ENCODE results near the gene OPN1LW.

OPN1LW gene

DNA sequence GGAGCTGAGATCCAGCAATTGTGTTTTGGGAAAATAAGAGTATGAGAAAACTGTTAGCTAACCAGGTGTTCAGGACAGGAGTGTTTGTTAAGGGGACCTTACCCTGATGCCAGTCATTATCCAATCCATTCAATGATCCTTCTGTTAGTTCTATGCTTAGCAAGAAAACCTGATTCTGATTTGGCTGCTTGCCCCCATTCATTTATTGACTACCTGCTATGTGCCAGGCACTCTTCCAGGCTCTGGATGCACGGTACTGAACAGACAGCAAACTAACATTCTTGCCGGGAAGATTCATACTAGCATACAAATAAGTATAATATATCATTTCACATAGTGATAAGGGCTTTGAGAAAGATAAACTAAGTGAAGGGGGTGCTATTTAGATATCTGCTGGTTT is 45.5 kb upstream of the OPN1LW start:
- no peak for DNase-seq
- no peak overlapping the region for H3K27ac ChIP-seq
- H3K27me3 ChIP-seq: no peaks in the 10 kb centered on the region
- TF ChIP-seq, protein P1, sequence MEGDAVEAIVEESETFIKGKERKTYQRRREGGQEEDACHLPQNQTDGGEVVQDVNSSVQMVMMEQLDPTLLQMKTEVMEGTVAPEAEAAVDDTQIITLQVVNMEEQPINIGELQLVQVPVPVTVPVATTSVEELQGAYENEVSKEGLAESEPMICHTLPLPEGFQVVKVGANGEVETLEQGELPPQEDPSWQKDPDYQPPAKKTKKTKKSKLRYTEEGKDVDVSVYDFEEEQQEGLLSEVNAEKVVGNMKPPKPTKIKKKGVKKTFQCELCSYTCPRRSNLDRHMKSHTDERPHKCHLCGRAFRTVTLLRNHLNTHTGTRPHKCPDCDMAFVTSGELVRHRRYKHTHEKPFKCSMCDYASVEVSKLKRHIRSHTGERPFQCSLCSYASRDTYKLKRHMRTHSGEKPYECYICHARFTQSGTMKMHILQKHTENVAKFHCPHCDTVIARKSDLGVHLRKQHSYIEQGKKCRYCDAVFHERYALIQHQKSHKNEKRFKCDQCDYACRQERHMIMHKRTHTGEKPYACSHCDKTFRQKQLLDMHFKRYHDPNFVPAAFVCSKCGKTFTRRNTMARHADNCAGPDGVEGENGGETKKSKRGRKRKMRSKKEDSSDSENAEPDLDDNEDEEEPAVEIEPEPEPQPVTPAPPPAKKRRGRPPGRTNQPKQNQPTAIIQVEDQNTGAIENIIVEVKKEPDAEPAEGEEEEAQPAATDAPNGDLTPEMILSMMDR (IDR thresholded peaks at IDR 0.05): no peak
- intact Hi-C loops (cut with DNase I; ENCODE audit: low total_unique reads): loop anchor here (5.0 kb wide), 1 partner anchor 81 kb away; the partner anchor contains the start of gene IRAK1
- H3K9me3 ChIP-seq: no peaks in the 10 kb centered on the region
- H3K4me1 ChIP-seq: peaks cover 0 to 26% (median 7%) of the 10 kb centered on the region in 4 donors
- H3K4me3 ChIP-seq: no peak overlapping the region
- H3K36me3 ChIP-seq: no peaks in the 10 kb centered on the region

DNA sequence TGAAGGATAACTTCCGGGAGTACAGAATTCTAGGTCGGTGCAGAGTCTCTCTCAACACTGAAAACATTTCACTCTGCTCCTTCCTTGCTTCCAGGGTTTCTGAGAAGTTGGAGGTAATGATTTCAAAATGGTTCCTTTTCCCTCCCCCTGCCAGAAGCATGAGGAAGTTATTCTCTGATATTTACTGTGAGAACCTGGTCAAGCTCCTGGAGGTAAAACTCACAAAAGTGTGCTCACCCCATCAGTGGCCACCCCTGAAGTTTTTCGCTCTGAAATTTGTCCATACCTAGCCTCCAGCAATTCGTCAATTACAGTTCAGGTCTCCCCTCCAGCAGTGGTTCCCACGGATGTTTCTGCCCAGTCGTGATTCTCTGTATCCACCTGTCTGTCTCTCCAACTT is 30.3 kb upstream of the OPN1LW start:
- Histone ChIP-seq H3K27me3 (no peaks in the 10 kb centered on the region), H3K36me3 (no peaks in the 10 kb centered on the region), H3K9me3 (peaks cover 0 to 5% (median 0%) of the 10 kb centered on the region in 3 donors), H3K4me3 (no peak overlapping the region), H3K4me1 (no peaks in the 10 kb centered on the region), H3K27ac (no peak overlapping the region)
- intact Hi-C loops (cut with DNase I; ENCODE audit: low total_unique reads): no loop called here
- no peak for DNase-seq
- TF ChIP-seq, protein P1 (IDR thresholded peaks at IDR 0.05): no peak

DNA sequence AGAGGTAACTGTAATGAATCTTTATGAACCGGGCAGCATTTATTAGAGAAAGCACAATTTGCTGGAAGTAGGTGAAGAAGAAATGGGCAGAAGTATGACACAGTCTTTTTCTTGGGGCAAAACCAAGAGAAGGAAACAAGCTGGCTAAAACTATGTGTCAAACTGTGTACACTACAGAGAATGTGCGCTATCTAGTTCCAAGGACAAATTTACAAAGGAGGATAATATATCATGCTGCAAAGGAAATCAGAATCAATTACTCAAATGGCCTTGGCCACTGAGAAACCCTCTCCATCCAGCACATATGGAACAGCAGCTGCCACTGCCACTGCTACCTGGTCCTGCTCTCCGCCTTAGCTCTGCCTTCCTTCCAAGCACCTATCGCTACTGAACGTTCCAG is 29.4 kb upstream of the OPN1LW start:
- DNase-seq: no peak
- Histone ChIP-seq H3K4me1 (no peaks in the 10 kb centered on the region), H3K4me3 (no peak overlapping the region), H3K27ac (no peak overlapping the region), H3K27me3 (no peaks in the 10 kb centered on the region), H3K9me3 (peaks cover 0 to 5% (median 0%) of the 10 kb centered on the region in 3 donors), H3K36me3 (no peaks in the 10 kb centered on the region)
- intact Hi-C loops (cut with DNase I; ENCODE audit: low total_unique reads): no loop called here
- TF ChIP-seq, protein P1 (IDR thresholded peaks at IDR 0.05): no peak

DNA sequence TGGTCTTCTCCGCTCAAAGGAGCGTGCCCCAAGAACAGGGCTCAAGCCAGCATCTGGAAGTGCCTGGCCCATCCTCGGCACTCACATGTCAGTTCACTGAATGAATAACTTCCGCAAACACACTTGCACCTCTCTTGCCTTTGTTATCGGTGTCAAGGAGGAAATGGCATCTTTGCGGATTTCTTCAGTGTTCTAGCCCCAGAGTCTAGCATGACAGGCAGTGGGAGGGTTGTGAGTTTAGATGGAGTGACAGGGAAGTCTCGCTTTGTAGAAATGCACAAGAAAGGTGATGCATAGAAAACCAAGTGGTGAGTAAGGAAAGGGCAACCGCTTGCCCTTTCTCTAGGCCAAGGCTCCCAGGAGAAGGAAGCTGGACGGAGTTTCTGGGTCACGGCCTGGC is 29.0 kb upstream of the OPN1LW start:
- H3K27ac ChIP-seq: no peak overlapping the region
- H3K4me1 ChIP-seq: no peaks in the 10 kb centered on the region
- H3K9me3 ChIP-seq: peaks cover 0 to 5% (median under 1%) of the 10 kb centered on the region in 3 donors
- intact Hi-C loops (cut with DNase I; ENCODE audit: low total_unique reads): no loop called here
- H3K27me3 ChIP-seq: no peaks in the 10 kb centered on the region
- no peak overlapping the region for H3K4me3 ChIP-seq
- no peak for DNase-seq
- TF ChIP-seq, protein P1 (IDR thresholded peaks at IDR 0.05): no peak
- H3K36me3 ChIP-seq: no peaks in the 10 kb centered on the region

DNA sequence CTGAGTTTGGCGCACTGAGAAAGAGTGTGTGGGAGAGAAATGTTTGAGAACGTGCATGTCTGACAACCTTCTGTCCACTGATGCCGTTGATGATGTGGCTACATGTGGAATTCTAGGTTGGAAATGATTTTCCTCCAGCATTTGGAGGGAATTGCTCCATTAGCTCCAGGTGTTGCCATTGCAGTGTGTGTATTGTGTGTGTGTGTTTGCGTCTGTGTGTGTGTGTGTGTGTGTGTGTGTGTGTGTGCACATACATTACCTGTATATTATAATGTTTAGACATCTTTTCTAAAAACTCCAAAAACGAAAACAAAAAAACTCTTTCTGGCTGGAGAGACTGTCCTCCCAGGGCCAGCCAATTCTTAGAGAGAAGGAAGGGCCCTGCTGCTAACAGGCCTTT is 28.3 kb upstream of the OPN1LW start:
- H3K4me1 ChIP-seq: no peaks in the 10 kb centered on the region
- TF ChIP-seq, protein P1 (IDR thresholded peaks at IDR 0.05): no peak
- H3K27me3 ChIP-seq: no peaks in the 10 kb centered on the region
- H3K36me3 ChIP-seq: no peaks in the 10 kb centered on the region
- no peak overlapping the region for H3K27ac ChIP-seq
- intact Hi-C loops (cut with DNase I; ENCODE audit: low total_unique reads): no loop called here
- H3K9me3 ChIP-seq: peaks cover 0 to 5% (median 0%) of the 10 kb centered on the region in 3 donors
- no peak overlapping the region for H3K4me3 ChIP-seq
- DNase-seq: no peak

Measured in tibial artery (tissue), 4 donors.